Epidermal melanocyte (primary cell): ENCODE data around the gene ZNF467.

Experiments used
- DNase-seq: peaks from one replicate; pipeline ENCODE4 v3.0.0; 2011; ENCODE audit warnings: low spot score; ENCODE audit not compliant: insufficient read length

The ZNF467 gene

DNA sequence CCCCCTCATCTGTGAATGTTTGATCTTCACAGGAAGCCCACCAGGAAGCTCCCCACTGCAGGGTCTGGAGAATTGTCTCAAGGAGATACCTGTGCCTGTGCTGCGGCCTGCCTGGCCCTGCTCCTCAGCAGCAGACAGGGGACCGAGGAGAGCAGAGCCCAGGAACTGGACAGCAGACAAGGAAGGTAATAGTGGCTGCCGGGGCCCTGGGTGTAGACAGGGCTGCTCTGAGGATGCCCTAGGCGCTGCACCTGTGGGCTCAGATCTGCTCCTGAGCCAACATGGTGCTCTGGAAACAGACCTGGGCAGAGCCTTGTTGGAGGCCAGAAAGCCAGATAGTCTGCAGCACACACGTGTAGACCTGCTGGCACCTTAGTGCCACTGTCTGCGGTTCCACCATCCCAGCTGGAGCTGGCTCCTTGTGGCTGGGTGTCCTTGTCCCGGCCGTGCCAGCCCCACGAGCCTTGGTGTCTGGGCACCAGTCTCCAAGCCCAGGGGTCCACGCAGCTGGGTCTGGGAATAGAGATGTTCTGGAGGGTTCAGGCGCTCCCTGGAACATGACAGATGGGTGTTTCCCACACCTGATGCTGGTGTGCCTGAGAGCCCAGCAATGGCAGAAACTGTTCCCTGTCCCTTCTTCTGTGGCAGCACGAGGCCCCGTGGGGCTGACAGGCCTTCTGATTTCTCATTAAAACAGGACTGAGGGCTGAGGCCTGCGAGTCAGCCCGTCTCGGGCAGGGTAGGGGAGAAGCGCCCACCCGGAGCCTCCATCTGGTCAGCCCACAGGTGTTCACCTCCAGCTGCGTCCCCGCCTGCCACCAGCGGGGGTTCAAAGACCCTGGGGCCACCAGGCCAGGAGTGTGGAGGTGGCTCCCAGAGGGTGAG lies 44.7 kb downstream of the ZNF467 start:
- DNase-seq: no peak

DNA sequence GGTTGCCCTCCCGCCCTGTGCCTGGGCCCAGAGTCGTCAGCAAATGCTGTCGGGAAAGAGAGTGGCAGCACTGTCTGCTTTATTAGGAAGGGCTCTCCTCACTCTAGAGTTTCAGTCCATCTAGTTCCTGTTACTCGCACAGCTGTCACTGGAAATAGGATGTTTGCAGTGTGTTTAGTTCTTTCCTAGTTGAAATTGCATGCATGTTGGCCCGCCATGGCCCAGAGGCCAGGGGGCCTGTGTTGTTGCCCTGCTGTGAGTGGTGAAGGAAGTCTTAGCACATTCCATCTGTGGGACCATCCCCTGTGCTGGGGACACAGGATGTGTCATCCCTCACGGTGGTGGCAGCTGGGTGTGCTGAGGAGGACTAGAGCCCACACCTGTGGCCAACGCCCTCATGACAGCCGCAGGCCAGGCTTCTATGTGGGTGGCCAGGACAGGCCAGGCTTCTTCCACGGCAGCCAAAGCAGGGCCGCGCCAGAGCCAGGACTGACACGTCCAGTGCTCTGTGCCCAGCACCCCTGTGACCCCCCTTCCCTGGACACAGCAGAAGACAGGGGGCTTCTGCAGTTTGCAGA lies 45.4 kb downstream of the ZNF467 start:
- DNase-seq: no peak

DNA sequence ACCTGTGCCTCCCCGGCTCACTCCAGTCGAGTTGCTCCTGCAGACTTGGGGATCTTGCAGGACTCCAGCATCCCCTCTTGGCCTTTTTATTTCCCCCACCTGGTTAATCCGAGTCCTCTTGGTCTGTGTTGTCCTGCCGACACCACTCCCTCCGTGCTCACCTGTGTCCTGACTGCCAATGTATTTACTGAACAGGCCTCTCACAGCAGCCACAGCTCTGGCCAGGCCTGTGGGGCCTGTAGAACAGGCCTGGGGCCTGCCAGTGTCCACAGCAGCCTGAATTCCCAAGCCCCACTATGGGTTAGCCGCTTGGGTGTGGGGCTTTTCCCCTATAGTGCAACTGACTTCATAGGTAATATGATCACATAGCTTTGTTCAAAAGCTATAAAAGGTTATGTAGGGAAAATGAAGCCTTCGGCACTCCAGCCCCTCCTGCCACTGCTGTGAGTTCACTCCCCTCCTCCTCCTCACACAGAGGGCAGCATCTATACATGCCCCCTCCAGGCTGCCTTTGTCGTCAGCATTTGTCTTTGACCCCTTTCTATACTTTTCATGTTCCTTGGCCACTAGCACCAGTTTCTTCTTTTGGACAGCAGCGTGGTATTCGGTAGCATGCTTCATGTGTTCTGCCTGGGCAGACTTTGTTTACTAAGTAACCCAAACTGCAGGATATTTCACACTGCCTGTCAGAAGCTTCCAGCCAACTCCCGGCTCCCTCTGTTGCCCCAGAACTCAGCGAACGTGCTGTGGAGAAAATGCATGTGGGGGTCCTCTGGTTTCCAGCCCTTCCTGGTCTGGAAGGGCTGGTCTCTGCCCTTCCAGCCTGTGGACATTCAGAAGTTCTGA lies 46.1 kb downstream of the ZNF467 start:
- DNase-seq: no peak

DNA sequence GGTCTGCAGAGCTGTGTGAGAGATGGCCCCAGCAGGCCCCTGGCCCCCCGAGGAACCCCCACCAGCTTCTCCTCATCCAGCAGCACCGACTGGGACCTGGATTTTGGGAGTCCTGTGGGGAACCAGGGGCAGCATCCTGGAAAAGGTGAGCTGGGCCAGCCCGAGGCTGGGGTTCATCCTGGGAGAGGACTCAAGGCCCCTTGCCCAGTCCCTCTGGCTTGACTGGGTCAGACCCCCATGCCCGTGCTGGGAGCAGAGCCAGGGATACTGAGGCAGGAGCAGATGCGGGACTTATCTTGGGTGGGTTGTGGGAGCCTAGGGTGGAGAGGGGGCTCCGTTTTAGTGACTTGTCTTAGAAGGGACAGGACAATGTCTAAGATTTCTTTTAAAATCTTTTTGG lies 47.5 kb downstream of the ZNF467 start:
- DNase-seq: no peak

DNA sequence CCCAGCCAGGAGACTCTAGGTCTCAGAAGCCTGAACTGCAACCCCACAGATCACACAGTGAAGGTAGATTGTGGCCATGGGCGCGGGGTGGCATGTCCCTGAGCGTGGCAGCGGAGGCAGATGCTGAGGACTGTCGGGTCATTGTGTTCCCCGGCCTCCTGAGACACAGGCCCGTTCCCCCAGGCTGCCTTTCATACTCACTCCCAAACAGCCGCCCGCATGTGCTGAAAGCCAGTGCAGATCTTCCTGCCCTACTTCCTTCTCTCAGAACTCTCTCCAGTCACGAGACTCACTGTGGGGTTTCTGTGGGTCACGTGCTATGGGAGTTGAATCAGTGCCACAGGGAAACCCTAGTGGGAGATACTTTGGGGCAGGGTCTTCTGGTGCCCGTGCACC lies 48.0 kb downstream of the ZNF467 start:
- DNase-seq: no peak

DNA sequence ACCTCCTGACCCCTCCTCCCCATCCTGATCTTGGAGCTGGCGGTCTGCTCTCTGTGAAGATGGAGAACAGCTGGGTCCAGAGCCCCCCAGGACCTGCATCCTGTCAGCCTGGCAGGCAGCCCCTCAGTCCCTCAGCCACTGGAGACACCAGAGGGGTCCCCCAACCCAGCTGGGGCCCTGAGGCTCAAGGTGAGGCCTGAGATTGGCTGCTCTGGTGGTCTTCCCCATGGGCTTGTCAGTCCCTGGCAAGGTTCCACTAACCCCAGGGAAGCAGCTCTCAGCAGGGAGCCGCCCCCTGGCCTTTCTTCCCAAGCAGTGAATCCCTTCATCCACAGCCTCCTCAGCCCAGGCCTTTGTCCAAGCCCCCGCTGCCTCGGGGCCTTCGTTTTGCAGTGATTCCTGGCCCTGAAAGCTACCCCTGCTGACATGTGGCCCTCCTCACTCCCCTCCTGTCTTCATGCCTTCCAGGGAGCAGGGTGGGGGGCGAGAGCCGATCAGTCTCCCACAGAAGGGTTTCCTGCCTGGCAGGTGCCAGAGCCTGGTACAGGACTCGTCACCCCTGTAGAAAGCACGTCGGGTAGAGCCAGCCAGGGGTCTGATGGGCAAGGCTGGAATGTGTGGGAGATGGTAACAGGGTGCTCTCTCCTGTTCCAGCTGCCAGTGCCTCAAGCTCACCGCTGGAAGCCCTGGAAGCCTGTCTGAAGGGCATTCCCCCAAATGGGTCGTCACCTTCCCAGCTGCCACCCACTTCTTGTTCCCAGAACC lies 48.5 kb downstream of the ZNF467 start:
- DNase-seq: no peak

DNA sequence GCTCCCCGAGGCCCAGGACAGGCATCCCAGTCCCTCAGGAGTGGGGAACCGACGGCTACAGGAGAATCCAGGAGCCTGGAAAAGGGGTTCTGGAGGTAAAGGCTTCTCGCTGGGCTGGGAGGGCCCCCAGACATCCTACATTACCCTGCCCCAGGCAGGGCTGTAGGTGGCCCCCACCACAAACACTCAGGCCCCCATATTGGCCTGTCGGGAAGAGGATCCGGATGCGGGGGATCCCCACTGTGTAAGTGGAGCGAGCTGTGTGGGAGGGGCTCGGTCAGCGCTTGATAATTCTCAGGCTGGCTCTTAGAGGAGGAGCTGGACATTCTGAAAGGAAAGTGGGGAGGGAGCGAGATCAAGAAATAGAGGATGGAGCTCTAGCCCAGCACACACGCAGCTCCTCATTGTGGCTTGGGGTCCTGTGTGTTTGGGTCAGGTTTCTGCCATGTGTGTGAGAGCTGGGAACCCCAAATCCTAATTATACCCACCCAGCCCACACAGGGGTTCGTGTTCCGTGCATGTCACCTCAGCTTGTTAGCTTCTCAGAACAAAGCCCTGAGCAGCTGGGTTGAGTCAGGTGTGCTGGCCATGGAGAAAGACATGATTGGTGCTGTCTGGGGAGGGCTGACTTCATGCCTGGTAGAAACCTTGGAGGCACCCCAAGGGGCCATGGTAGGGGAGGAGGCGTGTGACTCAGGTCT lies 49.4 kb downstream of the ZNF467 start:
- no peak for DNase-seq

DNA sequence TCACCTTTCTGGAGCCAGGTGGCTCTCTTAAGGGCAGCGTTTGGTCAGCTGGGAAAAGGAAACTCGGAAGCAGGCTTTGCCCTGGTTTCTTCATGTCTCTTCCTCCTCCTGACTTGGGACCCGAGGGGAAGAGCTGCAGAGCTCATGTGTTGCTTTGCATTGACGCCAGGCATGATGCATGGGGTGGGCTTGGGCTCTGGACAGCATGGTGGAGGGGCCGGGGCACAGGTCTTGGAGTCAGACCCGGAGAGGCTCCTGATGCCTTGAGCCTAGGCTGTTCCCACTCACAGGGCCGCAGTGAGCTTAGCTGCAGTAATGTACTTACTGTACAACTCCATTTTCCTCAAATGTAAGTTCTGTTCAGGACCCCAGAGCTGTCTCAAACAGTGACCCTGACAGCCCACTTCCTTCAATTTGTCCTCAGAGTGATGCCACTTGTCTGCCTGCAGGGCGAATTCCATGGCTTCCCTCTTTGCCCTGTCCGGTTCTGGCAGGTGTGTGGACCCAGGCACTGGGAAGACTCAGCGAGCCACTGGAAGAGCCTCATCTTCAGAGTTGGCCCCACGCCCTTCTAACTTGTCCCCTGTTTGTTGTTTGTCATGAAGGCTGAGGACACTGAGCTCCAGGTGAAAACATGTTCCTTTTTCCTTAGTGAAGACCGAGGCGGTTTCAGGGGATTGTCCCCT lies 50.2 kb downstream of the ZNF467 start:
- no peak for DNase-seq

DNA sequence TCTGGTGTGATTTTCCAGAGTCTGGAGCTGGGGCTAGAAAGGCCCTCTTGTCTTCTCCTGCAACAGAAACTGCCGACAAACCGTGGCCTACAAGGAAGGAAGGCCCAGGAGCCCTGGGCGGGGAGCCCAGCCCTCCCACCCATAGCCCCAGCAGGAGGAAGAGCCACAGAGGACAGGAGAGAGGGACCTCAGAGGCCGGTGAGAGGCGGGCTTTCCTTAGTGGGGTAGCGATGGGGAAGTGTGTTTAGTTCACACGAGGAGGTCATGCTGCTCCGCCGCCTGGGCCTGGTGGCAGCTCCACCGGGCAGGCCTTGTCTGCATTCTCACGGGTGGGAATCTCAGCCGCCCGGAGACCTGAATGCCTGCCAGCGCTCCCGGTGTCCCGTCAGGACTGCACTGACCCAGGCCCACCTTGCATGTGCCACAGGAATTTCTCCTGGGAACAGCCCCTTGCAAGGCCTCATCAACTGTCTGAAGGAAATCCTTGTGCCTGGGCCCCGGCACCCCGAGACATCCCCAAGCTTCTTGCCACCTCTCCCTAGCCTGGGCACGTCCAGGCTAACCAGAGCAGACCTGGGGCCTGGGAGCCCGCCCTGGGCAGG lies 50.9 kb downstream of the ZNF467 start:
- DNase-seq: no peak

DNA sequence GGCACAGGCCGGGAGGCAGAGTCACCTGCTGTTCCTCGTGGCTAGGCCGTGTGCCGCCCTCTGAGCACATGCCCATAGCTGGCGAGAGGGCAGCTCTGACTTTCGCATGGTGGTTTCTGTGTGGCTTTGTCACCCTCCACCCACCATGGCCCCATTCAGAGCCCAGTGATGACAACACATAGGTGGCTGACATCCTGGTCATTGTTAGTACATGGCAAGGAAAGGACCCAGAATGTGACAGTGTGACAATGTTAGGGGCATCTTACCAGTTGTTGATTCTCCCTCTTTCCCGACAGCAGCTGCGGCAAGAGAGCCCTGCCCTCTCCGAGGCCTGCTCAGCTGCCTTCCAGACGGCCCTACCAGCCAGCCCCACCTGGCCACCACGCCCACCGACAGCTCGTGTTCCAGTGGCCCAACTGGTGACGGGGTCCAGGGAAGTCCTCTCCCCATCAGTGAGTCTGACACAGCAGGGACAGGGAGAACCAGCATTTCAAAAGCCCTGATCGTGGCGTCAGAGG lies 52.2 kb downstream of the ZNF467 start:
- DNase-seq: no peak

DNA sequence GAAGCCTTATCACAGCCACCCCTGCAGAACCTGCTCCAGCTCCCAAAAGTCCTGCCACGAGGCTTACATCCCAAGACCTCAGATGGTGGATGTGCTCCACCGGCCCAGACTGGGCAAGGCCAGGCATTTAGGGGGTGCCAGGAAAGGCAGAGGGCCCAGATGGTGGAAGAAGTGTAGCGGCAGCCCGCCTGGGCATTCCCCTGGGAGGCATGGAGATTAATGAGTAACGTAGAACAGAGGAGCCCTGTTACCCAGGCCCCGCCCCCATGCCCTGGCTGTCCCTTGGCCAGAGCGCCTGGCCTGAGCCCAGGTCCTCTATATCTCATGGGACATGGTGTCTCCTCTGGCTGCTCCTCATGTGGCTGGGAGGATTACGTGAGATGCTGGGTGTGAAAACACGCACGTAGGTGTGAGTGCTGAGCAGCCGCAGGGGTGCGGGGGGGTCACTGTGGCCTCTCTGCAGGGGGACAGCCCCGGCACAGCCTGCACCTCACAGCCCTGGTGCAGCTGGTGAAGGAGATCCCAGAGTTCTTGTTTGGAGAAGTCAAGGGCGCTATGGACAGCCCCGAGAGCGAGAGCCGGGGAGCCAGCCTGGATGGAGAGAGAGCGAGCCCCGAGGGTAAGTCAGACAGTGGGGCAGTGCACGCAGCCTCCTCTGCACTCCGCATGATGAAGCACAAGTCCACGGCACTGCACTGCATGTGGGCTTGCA lies 52.9 kb downstream of the ZNF467 start:
- DNase-seq: no peak

DNA sequence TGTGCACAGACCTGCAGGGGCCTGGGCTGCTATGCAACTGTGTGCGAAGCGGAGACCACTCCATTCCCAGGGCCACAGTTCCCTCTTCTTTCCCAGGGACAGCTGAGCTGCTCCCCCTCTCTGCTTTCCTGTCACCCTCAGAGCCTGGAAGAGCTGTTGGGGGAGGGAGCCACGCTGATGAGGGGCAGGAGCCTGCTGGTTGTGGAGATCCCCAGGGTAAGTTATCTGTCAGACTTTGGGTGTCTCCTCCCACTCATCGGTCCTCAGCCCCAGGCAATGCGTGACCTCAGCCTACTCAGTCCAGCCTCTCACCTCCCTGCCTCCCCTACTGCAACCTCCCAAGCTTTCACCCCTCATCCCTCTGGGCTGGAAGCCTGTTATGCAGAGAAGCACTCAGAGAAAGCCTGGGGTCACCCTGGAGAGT lies 53.5 kb downstream of the ZNF467 start:
- DNase-seq: no peak

DNA sequence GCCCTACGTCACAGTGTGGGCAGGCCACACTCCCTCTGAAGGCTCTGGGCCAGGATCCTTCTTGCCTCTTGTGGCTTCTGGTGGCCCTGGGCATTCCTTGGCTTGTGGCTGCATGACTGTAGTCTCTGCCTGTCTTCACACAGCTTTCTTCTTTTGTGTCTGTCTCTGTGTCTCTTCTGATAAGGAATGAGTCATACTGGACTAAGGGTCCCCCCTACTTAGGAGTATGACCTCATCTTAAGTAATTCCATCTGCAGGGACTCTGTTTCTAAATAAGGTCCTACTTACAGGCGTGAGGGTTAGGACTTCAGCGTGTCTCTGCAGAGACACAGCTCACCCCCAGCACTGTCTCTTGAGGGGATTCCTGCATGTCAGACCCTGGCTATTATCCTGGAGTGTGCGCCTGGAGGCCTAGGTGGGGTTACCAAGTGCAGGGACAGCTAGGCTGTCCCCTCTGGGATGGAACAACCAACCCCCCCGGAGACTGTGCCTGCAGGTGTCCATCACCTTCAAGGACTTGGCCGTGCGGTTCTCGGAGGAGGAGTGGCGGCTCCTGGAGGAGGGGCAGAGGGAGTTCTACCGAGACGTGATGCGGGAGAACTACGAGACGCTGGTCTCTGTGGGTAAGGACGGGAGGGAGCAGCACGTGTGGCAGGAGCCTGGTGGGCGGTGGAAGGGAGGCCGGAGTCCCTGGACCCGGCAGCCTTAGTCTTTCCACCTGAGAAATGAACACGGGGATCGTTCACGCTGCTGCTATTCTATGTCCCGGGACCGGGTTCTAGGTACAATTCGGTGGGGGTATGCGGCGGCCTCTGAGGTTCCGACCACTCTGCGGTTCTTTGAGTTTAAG lies 54.1 kb downstream of the ZNF467 start:
- no peak for DNase-seq

DNA sequence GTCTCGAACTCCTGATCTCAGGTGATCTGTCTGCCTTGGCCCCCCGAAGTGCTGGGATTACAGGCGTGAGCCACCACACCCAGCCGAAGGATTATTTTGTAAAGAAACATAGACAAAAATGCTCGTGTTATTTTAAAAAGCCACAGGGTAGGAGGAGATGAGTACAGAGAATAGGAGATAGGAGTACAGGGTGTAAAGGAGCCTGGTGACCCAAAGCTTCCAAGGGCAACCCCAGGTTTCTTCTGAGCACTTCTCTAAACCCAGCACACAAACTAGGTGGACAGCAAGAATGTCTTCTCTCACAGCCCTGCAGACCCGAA lies 54.7 kb downstream of the ZNF467 start:
- DNase-seq: no peak

DNA sequence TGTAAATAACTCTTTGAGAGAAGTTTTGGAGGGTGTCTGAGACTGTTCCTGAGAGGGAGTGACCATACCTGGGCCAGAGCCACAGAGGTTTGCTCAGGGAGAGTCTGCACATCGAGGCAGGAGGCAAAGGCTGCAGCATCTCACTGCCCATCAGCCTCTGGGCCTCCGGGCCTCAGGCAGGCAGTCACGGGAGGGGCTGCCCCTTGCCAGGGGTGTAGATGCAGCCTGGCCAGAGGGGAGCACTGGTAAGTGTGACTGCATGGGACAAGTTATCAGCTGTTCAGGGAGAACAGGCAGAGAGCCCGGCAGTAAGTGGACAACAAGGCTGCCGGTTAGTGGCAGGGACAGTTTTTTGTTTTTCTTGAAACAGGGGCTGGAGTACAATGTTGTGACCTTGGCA lies 55.9 kb downstream of the ZNF467 start:
- no peak for DNase-seq

DNA sequence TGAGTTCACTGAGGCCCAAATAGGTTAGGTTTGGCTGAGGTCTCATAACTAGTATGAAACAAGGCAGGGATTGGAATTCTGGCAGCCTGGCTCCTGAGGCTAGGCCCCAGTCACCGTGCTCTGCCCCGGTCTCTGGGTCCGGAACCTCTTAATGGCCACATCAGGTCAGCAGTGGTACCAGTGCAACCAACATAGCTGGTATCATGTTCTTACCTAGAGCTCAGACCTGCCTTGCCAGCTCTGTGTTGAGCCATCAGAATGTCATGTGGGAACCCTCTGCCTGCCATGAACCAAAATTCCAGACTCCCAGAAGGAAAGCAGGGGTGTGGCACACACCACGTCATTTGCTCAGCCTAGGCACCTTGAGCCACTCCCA lies 56.5 kb downstream of the ZNF467 start:
- no peak for DNase-seq

DNA sequence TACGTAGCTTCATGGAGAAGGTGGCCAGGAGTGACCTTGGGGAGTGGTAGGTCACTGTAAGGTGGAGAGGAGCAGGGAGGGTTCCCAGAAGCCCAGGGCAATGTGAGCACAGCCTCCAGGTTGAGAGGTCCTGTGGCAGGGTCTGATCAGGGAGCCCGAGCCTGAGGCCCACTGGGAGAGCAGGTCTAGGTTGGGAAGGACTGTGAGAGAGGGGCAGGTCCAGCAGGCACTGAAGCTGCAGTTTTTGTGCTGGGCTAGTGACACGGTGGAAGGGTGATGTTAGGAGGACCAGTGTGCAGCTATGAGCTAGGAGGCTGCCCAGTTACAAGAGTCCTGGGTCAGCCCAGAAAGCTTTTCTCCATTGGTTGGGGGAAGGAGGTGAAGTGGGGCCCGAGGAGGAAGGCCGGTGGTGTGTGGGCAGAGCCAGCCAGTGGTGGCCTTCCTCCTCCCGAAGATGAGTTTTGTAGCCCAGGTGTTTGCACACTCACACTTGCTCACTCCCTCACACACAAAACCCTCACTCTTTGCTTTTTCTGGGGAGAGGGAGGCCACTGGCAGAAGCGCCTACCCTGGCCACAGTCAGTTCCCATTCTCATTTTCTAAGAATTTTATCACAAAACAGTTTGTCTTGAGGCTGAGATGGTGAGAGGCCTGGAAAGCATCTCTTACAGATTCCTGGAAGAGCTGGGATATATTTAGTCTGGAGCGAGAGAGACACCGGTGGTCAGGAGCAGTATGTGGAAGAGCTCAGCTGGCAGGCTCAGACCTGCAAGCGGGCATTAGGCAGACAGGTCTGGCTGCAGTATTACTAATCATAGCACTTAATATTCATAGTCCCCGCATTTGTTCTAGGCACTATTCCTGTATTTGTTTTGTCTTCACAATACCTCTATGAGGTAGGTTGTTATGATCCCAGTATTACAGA lies 57.1 kb downstream of the ZNF467 start:
- DNase-seq: no peak
